ENCODE measurements around the gene HID1. TPM values are rescaled to one million over a fixed set of nuclear protein-coding genes. Genes with fewer than 3 reads are reported as not detected.
A peak's percentile ranks its signal among the peaks of the same experiment; 100 is the strongest.

The HID1 gene
- total and polyA plus RNA-seq, 9 of the 15 experiments (the other 6 are each of a cell fraction or from before 2014, with no cell fraction given), result 0.14 to 2.1 (median 0.54) TPM; not detected in 2

GRCh38 chr17:74981979-74982662, 9.6 kb upstream of the HID1 start (continued):
- TF ChIP-seq TAF9B (IDR thresholded peaks at IDR 0.05; ENCODE audit: partially characterized antibody) (peak; percentile 57), NFYB (IDR thresholded peaks at IDR 0.05; ENCODE audit: extremely low read depth, insufficient read length) (no peak), DPF2 (IDR thresholded peaks at IDR 0.05) (peak; percentile 85), PKNOX1 (IDR thresholded peaks at IDR 0.05) (no peak; the same call in 1 of the 2 replicates), LARP7 (IDR thresholded peaks at IDR 0.05) (no peak), POLR2B (IDR thresholded peaks at IDR 0.05; ENCODE audit: low read depth, partially characterized antibody) (peak; percentile 91), NCOA1 (IDR thresholded peaks at IDR 0.05; ENCODE audit: low read depth) (peak; percentile 66), MXI1 (IDR thresholded peaks at IDR 0.05; ENCODE audit: low read depth, low read length) (0 out of 2 replicates have a peak, but pooled peaks have one; percentile 12), HNRNPL (IDR thresholded peaks at IDR 0.05; ENCODE audit: low read depth, low read length) (peak; percentile 90), DEAF1 (CRISPR knock-in tag; IDR thresholded peaks at IDR 0.05) (no peak), RAD21 (CRISPR knock-in tag; conservative IDR thresholded peaks at IDR 0.05 in 1 of 2, IDR thresholded peaks at IDR 0.05 in 1 of 2) (peak in 1 of 2 experiments; percentile 16; a peak in 1 of 4 replicates), HDAC6 (IDR thresholded peaks at IDR 0.05; ENCODE audit: low read depth, low read length) (no peak), ZFX (CRISPR knock-in tag; IDR thresholded peaks at IDR 0.05) (peak; percentile 90), ATF2 (CRISPR knock-in tag; IDR thresholded peaks at IDR 0.05) (peak; percentile 51; the same call in 1 of the 2 replicates), CTBP1 (IDR thresholded peaks at IDR 0.05; ENCODE audit: borderline replicate concordance) (peak; percentile 99), ZNF395 (CRISPR knock-in tag; IDR thresholded peaks at IDR 0.05) (no peak), SMAD1 (IDR thresholded peaks at IDR 0.05; ENCODE audit: low read depth, low read length, partially characterized antibody) (peak; percentile 53), CBFA2T3 (IDR thresholded peaks at IDR 0.05) (peak; percentile 52; the same call in 1 of the 2 replicates), CREB1 (IDR thresholded peaks at IDR 0.05) (peak; percentile 76), CREB1 (CRISPR knock-in tag; IDR thresholded peaks at IDR 0.05) (peak; percentile 91), ZNF224 (CRISPR knock-in tag; IDR thresholded peaks at IDR 0.05) (peak; percentile 25; the same call in 1 of the 2 replicates), ZBTB7A (IDR thresholded peaks at IDR 0.05; ENCODE audit: borderline replicate concordance, control insufficient read depth, low read depth, low read length) (peak; percentile 65; the same call in 1 of the 2 replicates), TOE1 (IDR thresholded peaks at IDR 0.05; ENCODE audit: borderline replicate concordance) (0 out of 2 replicates have a peak, but pooled peaks have one; percentile 34), TOE1 (CRISPR knock-in tag; IDR thresholded peaks at IDR 0.05; ENCODE audit: borderline replicate concordance, low read depth) (peak; percentile 57; the same call in 1 of the 2 replicates)
